Peyer's patch (tissue), 4 donors: Measurements from ENCODE around the gene RAB40B.

Experiments
- CTCF ChIP-seq, 6 experiments: fragments of 450-650 bp in 4 of 6; fragments of 200-600 bp in 2 of 6; sonication (generic) in 1 of 6; IDR thresholded peaks; one replicate each; pipeline ENCODE4 v1.5.1; 2017 to 2019; ENCODE audit warnings: antibody characterized with exemption in 6 of 6, mild to moderate bottlenecking in 3 of 6, moderate library complexity in 1 of 6
- POLR2A ChIP-seq, 2 donors: fragments of 450-650 bp; IDR thresholded peaks; one replicate each; pipeline ENCODE4 v1.5.1; 2017; ENCODE audit warnings: antibody characterized with exemption in 2 of 2, mild to moderate bottlenecking in 2 of 2, moderate library complexity in 2 of 2

- TF ChIP-seq CTCF (IDR thresholded peaks at IDR 0.05) (no peak), POLR2A (IDR thresholded peaks at IDR 0.05) (no peak)
Measured at GRCh38 chr17:82661717-82662683, 36.5 kb downstream of the RAB40B start.
